B cell (primary cell): ENCODE results near the gene TADA1.

Source experiments
- CTCF ChIP-seq: fragments of 200-600 bp; IDR thresholded peaks from one replicate; pipeline ENCODE4 v1.8.0; 2022; ENCODE audit warnings: antibody characterized with exemption, mild to moderate bottlenecking
- EZH2 ChIP-seq: IDR thresholded peaks from 2 replicates; pipeline ENCODE4 v1.6.1; 2012; ENCODE audit warnings: borderline replicate concordance, low read depth, mild to moderate bottlenecking, moderate library complexity, low read length; ENCODE audit not compliant: insufficient read depth, poor library complexity, severe bottlenecking

- no peak for TF ChIP-seq CTCF
- no peak for TF ChIP-seq EZH2
These were observed 6.6 kb downstream of the TADA1 start for GRCh38 chr1:166869318-166870099.
